ENCODE data around the gene CRY1. TPM values are rescaled to one million over a fixed set of nuclear protein-coding genes. Genes with fewer than 3 reads are reported as not detected.

The CRY1 gene
- total and polyA plus RNA-seq, 9 of the 15 experiments (the other 6 are each of a cell fraction or from before 2014, with no cell fraction given): 8.7 to 33.3 (median 25.2) TPM

DNA sequence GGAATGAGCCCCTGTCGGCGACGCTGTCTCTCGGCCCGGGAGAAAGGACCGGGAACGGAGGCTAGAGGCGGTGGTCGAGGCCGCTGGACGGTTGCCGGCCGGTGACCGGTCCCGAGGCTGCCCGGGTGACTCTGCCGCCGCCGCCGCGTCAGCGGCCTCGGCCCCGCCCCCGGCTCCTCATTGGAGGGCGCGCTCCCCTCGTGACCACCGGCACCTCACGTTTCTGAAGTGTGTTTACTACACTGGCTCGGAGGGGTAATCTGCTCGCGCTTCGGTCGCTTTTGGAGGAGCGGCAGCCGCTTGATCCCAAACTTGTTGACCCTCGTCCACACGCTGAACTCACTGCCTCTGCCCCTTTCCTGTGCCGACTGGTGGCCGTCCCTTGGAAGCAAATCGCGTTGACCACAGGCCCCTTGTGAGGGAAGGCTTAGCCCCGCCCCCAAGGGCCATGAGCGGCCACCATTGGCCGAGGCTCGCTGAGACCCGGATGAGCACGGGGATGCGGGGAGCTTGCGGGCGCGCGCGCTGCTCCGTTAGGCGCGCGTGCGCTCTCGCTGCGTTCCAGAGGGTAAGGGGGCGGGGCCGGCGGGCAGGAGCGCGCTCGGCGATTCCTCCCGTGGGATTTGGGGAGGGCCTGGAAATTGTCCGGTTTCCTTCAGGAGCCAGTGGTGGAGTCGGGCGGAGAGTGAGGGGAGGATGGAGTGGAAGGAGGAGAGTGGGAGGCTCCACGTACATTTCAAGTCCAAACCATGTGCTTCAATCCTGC lies at the start of gene CRY1 (continued):
- peak; percentile 93 for TF ChIP-seq KLF13 (tag; IDR thresholded peaks at IDR 0.05; ENCODE audit: borderline replicate concordance, low read depth)
- TF ChIP-seq, protein P1, sequence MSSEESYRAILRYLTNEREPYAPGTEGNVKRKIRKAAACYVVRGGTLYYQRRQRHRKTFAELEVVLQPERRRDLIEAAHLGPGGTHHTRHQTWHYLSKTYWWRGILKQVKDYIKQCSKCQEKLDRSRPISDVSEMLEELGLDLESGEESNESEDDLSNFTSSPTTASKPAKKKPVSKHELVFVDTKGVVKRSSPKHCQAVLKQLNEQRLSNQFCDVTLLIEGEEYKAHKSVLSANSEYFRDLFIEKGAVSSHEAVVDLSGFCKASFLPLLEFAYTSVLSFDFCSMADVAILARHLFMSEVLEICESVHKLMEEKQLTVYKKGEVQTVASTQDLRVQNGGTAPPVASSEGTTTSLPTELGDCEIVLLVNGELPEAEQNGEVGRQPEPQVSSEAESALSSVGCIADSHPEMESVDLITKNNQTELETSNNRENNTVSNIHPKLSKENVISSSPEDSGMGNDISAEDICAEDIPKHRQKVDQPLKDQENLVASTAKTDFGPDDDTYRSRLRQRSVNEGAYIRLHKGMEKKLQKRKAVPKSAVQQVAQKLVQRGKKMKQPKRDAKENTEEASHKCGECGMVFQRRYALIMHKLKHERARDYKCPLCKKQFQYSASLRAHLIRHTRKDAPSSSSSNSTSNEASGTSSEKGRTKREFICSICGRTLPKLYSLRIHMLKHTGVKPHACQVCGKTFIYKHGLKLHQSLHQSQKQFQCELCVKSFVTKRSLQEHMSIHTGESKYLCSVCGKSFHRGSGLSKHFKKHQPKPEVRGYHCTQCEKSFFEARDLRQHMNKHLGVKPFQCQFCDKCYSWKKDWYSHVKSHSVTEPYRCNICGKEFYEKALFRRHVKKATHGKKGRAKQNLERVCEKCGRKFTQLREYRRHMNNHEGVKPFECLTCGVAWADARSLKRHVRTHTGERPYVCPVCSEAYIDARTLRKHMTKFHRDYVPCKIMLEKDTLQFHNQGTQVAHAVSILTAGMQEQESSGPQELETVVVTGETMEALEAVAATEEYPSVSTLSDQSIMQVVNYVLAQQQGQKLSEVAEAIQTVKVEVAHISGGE (CRISPR knock-in tag; IDR thresholded peaks at IDR 0.05): no peak; a peak in 1 of 6 replicates
- TF ChIP-seq MAZ (CRISPR knock-in tag; conservative IDR thresholded peaks at IDR 0.05 in 1 of 2, IDR thresholded peaks at IDR 0.05 in 1 of 2): peak; percentile 14 to 83; a peak in 2 of 4 replicates
- peak; percentile 24; the same call in 1 of the 2 replicates for TF ChIP-seq ZNF24 (IDR thresholded peaks at IDR 0.05)
- TF ChIP-seq CBX8 (IDR thresholded peaks at IDR 0.05; ENCODE audit: borderline replicate concordance, extremely low read depth, low read depth, low read length, poor library complexity, severe bottlenecking): no peak
- TF ChIP-seq SMAD1 (IDR thresholded peaks at IDR 0.05; ENCODE audit: low read depth, low read length, partially characterized antibody): peak; percentile 35
- TF ChIP-seq, protein P2, sequence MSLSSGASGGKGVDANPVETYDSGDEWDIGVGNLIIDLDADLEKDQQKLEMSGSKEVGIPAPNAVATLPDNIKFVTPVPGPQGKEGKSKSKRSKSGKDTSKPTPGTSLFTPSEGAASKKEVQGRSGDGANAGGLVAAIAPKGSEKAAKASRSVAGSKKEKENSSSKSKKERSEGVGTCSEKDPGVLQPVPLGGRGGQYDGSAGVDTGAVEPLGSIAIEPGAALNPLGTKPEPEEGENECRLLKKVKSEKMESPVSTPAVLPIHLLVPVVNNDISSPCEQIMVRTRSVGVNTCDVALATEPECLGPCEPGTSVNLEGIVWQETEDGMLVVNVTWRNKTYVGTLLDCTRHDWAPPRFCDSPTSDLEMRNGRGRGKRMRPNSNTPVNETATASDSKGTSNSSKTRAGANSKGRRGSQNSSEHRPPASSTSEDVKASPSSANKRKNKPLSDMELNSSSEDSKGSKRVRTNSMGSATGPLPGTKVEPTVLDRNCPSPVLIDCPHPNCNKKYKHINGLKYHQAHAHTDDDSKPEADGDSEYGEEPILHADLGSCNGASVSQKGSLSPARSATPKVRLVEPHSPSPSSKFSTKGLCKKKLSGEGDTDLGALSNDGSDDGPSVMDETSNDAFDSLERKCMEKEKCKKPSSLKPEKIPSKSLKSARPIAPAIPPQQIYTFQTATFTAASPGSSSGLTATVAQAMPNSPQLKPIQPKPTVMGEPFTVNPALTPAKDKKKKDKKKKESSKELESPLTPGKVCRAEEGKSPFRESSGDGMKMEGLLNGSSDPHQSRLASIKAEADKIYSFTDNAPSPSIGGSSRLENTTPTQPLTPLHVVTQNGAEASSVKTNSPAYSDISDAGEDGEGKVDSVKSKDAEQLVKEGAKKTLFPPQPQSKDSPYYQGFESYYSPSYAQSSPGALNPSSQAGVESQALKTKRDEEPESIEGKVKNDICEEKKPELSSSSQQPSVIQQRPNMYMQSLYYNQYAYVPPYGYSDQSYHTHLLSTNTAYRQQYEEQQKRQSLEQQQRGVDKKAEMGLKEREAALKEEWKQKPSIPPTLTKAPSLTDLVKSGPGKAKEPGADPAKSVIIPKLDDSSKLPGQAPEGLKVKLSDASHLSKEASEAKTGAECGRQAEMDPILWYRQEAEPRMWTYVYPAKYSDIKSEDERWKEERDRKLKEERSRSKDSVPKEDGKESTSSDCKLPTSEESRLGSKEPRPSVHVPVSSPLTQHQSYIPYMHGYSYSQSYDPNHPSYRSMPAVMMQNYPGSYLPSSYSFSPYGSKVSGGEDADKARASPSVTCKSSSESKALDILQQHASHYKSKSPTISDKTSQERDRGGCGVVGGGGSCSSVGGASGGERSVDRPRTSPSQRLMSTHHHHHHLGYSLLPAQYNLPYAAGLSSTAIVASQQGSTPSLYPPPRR (CRISPR knock-in tag; IDR thresholded peaks at IDR 0.05; ENCODE audit: borderline replicate concordance): no peak
- TF ChIP-seq, protein P3, sequence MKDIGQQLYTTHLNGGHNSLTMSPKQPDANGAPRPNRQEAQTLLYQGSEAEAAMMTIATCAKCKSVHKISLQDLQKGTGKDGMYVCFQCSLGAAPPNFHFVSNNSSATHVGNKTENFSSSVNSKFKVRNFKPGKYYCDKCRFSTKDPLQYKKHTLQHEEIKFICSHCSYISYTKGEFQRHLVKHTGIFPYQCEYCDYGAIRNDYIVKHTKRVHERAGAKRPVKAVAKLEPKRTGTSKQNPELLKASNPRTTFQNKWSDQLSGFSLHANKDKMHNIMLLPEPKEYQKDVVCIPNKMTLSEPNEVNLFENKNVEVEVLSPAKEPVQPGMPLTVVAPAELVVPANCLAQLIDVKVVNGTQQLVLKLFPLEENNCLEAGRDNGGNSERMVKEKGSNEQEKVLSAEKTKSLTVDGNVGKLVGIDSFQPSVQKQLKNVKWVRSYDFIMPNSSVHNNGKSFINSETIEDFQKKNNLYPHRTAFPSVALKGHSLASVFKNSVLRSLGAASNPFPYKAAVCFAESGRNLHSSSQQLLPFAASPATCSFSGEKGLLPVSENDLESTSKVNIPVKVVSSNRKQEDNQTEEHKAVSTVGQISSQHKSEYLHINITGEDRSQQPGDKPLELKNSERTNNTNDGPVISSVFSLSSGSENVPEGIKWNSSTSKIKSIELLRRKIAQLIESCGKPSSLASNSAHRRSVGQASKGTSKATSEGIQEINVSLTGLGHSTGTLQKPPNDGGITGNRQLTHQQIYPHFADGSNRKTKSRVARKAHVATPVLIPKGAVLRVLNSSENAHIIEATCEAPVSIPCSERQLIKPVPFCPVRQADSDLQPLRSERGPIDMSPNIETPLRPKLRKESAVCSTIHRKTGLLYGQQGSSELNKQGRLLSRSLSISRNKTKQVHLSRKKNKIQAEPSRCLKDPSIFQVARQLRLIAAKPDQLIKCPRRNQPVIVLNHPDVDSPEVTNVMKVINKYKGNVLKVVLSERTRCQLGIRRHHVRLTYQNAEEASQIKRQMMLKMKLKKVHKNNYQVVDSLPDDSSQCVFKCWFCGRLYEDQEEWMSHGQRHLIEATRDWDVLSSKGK (CRISPR knock-in tag; IDR thresholded peaks at IDR 0.05): no peak
- TF ChIP-seq SRSF9 (IDR thresholded peaks at IDR 0.05; ENCODE audit: borderline replicate concordance, low read depth, low read length): no peak
- no peak for TF ChIP-seq ZNF445 (CRISPR knock-in tag; IDR thresholded peaks at IDR 0.05; ENCODE audit: low read depth)
- no peak for TF ChIP-seq ZC3H4 (CRISPR knock-in tag; IDR thresholded peaks at IDR 0.05; ENCODE audit: borderline replicate concordance)
- TF ChIP-seq ZNF217 (CRISPR knock-in tag; IDR thresholded peaks at IDR 0.05): no peak

All from K562 (cell line).